B cell (primary cell): ENCODE data around the gene PAIP1. TPM values are rescaled to one million over a fixed set of nuclear protein-coding genes. Genes with fewer than 3 reads are reported as not detected.

ENCODE experiments used
- ATAC-seq: fragments of 200-7000 bp; cut with Tn5 transposase; one replicate; pipeline ENCODE4 v1.10.0; 2021; ENCODE audit warnings: low read depth, mild to moderate bottlenecking, moderate number of reproducible peaks, moderate library complexity
- CTCF ChIA-PET: fragments of 350-600 bp; sonication (Branson Sonifier 250); formaldehyde crosslinking; loops from one replicate; lab custom pipeline; 2021; ENCODE audit warnings: antibody characterized with exemption, inconsistent platforms; lab: Charles Lee
- POLR2A ChIA-PET: fragments of 350-600 bp; sonication (Branson Sonifier 250); formaldehyde crosslinking; loops from one replicate; lab custom pipeline; 2021; ENCODE audit warnings: antibody characterized with exemption; lab: Charles Lee
- DNase-seq: peaks from one replicate; pipeline ENCODE4 v3.0.0; 2013
- H2AFZ ChIP-seq: 2 replicates; pipeline ENCODE4 v1.6.1; 2012; ENCODE audit warnings: mild to moderate bottlenecking, low read depth, low read length; ENCODE audit not compliant: insufficient read depth, poor library complexity, severe bottlenecking
- H3K27ac ChIP-seq, 2 donors: 1 replicate in 1 of 2; 2 replicates in 1 of 2; pipeline ENCODE4 v1.5.1; 2012 to 2013; ENCODE audit warnings: low read length in 2 of 2, mild to moderate bottlenecking in 2 of 2, moderate library complexity in 1 of 2
- H3K27me3 ChIP-seq, 4 experiments: fragments of 200-600 bp in 1 of 4; sonication (generic) in 1 of 4; replicated peaks in 1 of 4; 1 replicate in 2 of 4; 2 replicates in 2 of 4; pipeline versions ENCODE4 v1.6.1 to v1.7.0; 2013 to 2016; ENCODE audit warnings: low read length in 3 of 4, mild to moderate bottlenecking in 2 of 4, mixed read lengths in 1 of 4, moderate library complexity in 1 of 4; ENCODE audit not compliant: insufficient read depth in 4 of 4, control insufficient read depth in 3 of 4; ENCODE audit errors: control extremely low read depth in 1 of 4
- H3K36me3 ChIP-seq, 2 experiments: replicated peaks in 1 of 2; 1 replicate in 1 of 2; 2 replicates in 1 of 2; pipeline versions ENCODE4 v1.6.1 to v1.7.1; 2013; ENCODE audit warnings: low read length in 1 of 2; ENCODE audit not compliant: insufficient read depth in 2 of 2, control insufficient read depth in 1 of 2; ENCODE audit errors: control extremely low read depth in 1 of 2, extremely low read depth in 1 of 2
- H3K4me1 ChIP-seq, 2 donors: fragments of 200-600 bp in 1 of 2; sonication (generic) in 1 of 2; 1 replicate in 1 of 2; 2 replicates in 1 of 2; pipeline versions ENCODE4 v1.5.1 to v1.6.1; 2013 to 2017; ENCODE audit warnings: low read length in 2 of 2; ENCODE audit not compliant: control insufficient read depth in 2 of 2, insufficient read depth in 2 of 2
- H3K4me2 ChIP-seq: replicated peaks from 2 replicates; pipeline ENCODE3; 2012; ENCODE audit warnings: mild to moderate bottlenecking, low read depth, low read length; ENCODE audit not compliant: poor library complexity, severe bottlenecking
- H3K4me3 ChIP-seq, 5 experiments: fragments of 200-600 bp in 1 of 5; sonication (generic) in 1 of 5; 1 replicate in 3 of 5; 2 replicates in 2 of 5; pipeline versions ENCODE4 v1.5.1 to v1.7.0; 2011 to 2016; ENCODE audit warnings: low read length in 4 of 5, mild to moderate bottlenecking in 4 of 5, low read depth in 2 of 5, control low read depth in 1 of 5, moderate library complexity in 1 of 5; ENCODE audit not compliant: insufficient read depth in 1 of 5; ENCODE audit errors: control extremely low read depth in 1 of 5, extremely low read depth in 1 of 5
- H3K79me2 ChIP-seq: fragments of 200-600 bp; sonication (generic); one replicate; pipeline ENCODE4 v1.6.0; 2016; ENCODE audit warnings: low read length; ENCODE audit not compliant: control insufficient read depth, insufficient read depth
- H3K9ac ChIP-seq: fragments of 200-600 bp; sonication (generic); 2 replicates; pipeline ENCODE4 v1.6.1; 2017; ENCODE audit warnings: mild to moderate bottlenecking, low read length, moderate library complexity
- H3K9me3 ChIP-seq, 3 donors: one replicate each; pipeline versions ENCODE4 v1.6.1 to v1.7.1; 2013; ENCODE audit warnings: low read length in 2 of 3; ENCODE audit not compliant: control insufficient read depth in 2 of 3, insufficient read depth in 1 of 3; ENCODE audit errors: control extremely low read depth in 1 of 3
- H4K20me1 ChIP-seq: 2 replicates; pipeline ENCODE4 v1.6.0; 2012; ENCODE audit warnings: mild to moderate bottlenecking, low read length; ENCODE audit not compliant: insufficient read depth, control insufficient read depth, poor library complexity, severe bottlenecking
- H3K27ac Mint-ChIP-seq: one replicate; pipeline ENCODE4 v1.8.0; 2021; ENCODE audit warnings: mixed read lengths
- H3K27me3 Mint-ChIP-seq: one replicate; pipeline ENCODE4 v1.8.0; 2021; ENCODE audit warnings: mixed read lengths
- H3K4me1 Mint-ChIP-seq: one replicate; pipeline ENCODE4 v1.8.0; 2021; ENCODE audit warnings: mixed read lengths
- H3K4me3 Mint-ChIP-seq: one replicate; pipeline ENCODE4 v1.8.0; 2021; ENCODE audit warnings: mixed read lengths
- H3K9me3 Mint-ChIP-seq: one replicate; pipeline ENCODE4 v1.8.0; 2022; ENCODE audit warnings: mixed read lengths; ENCODE audit not compliant: insufficient read depth
- CTCF ChIP-seq: fragments of 200-600 bp; IDR thresholded peaks from one replicate; pipeline ENCODE4 v1.8.0; 2022; ENCODE audit warnings: antibody characterized with exemption, mild to moderate bottlenecking
- EZH2 ChIP-seq: IDR thresholded peaks from 2 replicates; pipeline ENCODE4 v1.6.1; 2012; ENCODE audit warnings: borderline replicate concordance, low read depth, mild to moderate bottlenecking, moderate library complexity, low read length; ENCODE audit not compliant: insufficient read depth, poor library complexity, severe bottlenecking
- WGBS: methylation state at CpG from one replicate; pipeline ENCODE4 v1.1.5; 2013; ENCODE audit warnings: missing lambda C conversion rate; ENCODE audit not compliant: insufficient coverage; 5-methylcytosine and 5-hydroxymethylcytosine counted together
- intact Hi-C: fragments of 100-400 bp; cut with micrococcal nuclease; formaldehyde crosslinking; loops from one replicate; pipeline ENCODE4 v1.10.0; 2022
- polyA plus RNA-seq: library from polyadenylated mRNA; depleted of rRNA; stranded (reverse); fragments of >200 nt; gene quantifications from 2 replicates; pipeline ENCODE4 v1.2.3, GENCODE V29; 2012
- total RNA-seq, 2 donors: library from RNA; stranded (reverse); fragments of 120-200 nt in 1 of 2; gene quantifications; 1 replicate in 1 of 2; 2 replicates in 1 of 2; pipeline versions ENCODE4 v1.2.3 to v1.2.4, GENCODE V29; 2013 to 2022

PAIP1 gene
- total and polyA plus RNA-seq, 2 donors (not counting 1 experiment from before 2014, with no cell fraction given), result 23.0 to 31.8 TPM

GRCh38 chr5:43555895-43556606 is 826 bp downstream of the PAIP1 start:
- intact Hi-C loops, result loop anchor here (1.0 to 10.0 kb wide), 10 partner anchors 41 to 1631 kb away; partner anchors contain the start of genes C5orf34, FBXO4, HMGCS1 and NNT
- no peak for ATAC-seq
- peak; percentile 78 for DNase-seq
- Mint-ChIP-seq H3K27me3 (no peaks in the 10 kb centered on the region), H3K27ac (peak overlapping the region; percentile 92), H3K4me1 (peaks cover 18% of the 10 kb centered on the region), H3K4me3 (peak overlapping the region; percentile 93), H3K9me3 (no peaks in the 10 kb centered on the region)
- under 1% methylated on average over 34 of the region's 44 CpGs for WGBS
- CTCF ChIA-PET, result interaction anchor here (0.7 to 2.8 kb wide), 4 partner anchors 42 to 606 kb away, joined by 3 to 21 read pairs (median 12); partner anchors contain the start of genes NNT and TMEM267
- TF ChIP-seq EZH2, result no peak
- no peak for TF ChIP-seq CTCF
- no peaks in the 10 kb centered on the region for H3K27me3 ChIP-seq
- peaks cover 14 to 31% of the 10 kb centered on the region in 2 donors for H3K4me1 ChIP-seq
- peaks cover 2 to 34% of the 10 kb centered on the region in 2 experiments for H3K36me3 ChIP-seq
- no peaks in the 10 kb centered on the region for H3K9me3 ChIP-seq
- peak overlapping the region; percentile 66 to 83 (median 79) for H3K4me3 ChIP-seq
- peak overlapping the region; percentile 90 for H3K9ac ChIP-seq
- peak overlapping the region; percentile 87 for H3K4me2 ChIP-seq
- POLR2A ChIA-PET, result interaction anchor here (1.9 to 2.9 kb wide), 2 partner anchors 47 to 72 kb away, joined by 18 read pairs; partner anchors contain the start of genes NNT and TMEM267
- peak overlapping the region; percentile 96 for H2AFZ ChIP-seq
- H3K27ac ChIP-seq, result peak overlapping the region; percentile 76 to 91
- peaks cover 53% of the 10 kb centered on the region for H3K79me2 ChIP-seq
- H4K20me1 ChIP-seq, result peaks cover 28% of the 10 kb centered on the region
